Heart left ventricle (tissue), 13 donors: Measurements from ENCODE around the gene PTX4.

Source experiments
- POLR2A ChIP-seq, 2 donors: fragments of 450-650 bp; IDR thresholded peaks; one replicate each; pipeline ENCODE4 v1.6.1; 2017; ENCODE audit warnings: antibody characterized with exemption in 2 of 2, mild to moderate bottlenecking in 2 of 2, moderate library complexity in 2 of 2
- TF ChIP-seq, protein P1 (sequence below), 12 donors: fragments of 200-600 bp; sonication (generic) in 4 of 12; IDR thresholded peaks; one replicate each; pipeline versions ENCODE4 v1.5.0 to v1.8.0; 2018 to 2022; ENCODE audit warnings: antibody characterized with exemption in 12 of 12, mild to moderate bottlenecking in 5 of 12
- donor health status: ischemic (EF 13 %, LVEDD 7.1; RV severe dilation, severe dysfunction).
- donor health status: DM: no; HTN: yes; CAD: no.
- donor health status: DM: no; HTN: no; CAD: no.
- donor health status: ischemic (EF 25% LVEDD 6.9; RV normal size, moderate dysfunction).
- donor health status: ischemic (EF 25% LVEDD 5.7; RV mildly dilated, moderate dysfunction).
- donor health status: ischemic (EF 35%, LVEDD 5.7; RV mildly dilated, moderate dysfunction).
- donor health status: nonischemic (EF 11% LVEDD 7.7; RV severe dilation, severe dysfunction).
- donor health status: DM: yes; HTN: yes; CAD: no.
- donor health status: PGD.
- donor health status: ischemic (EF 29% LVEDD 5.4; RV normal size, mild dysfunction).
- donor health status: nonischemic (EF 23%, LVEDD 6.1; RV moderate dilation, normal function).

DNA sequence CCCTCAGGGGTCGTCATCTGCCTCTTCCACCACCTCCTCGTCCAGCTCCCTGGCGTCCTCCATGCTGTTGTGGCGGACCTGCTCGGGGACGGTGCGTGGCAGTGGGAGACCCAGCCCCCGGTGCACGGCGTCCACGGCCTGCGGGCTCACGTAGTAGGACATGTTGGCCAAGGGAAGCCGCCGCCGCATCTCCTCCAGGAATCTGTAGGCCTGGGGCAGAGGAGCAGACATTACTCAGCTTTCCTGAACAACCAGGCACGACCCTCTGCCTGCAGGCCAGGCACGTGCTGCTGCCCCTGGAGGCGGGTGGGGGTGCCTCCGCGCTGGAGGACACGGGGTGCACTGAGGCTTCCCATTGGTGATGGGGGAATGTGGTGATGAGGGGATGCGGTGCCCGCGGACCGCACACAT lies 22.2 kb upstream of the PTX4 start:
- TF ChIP-seq, protein P1, sequence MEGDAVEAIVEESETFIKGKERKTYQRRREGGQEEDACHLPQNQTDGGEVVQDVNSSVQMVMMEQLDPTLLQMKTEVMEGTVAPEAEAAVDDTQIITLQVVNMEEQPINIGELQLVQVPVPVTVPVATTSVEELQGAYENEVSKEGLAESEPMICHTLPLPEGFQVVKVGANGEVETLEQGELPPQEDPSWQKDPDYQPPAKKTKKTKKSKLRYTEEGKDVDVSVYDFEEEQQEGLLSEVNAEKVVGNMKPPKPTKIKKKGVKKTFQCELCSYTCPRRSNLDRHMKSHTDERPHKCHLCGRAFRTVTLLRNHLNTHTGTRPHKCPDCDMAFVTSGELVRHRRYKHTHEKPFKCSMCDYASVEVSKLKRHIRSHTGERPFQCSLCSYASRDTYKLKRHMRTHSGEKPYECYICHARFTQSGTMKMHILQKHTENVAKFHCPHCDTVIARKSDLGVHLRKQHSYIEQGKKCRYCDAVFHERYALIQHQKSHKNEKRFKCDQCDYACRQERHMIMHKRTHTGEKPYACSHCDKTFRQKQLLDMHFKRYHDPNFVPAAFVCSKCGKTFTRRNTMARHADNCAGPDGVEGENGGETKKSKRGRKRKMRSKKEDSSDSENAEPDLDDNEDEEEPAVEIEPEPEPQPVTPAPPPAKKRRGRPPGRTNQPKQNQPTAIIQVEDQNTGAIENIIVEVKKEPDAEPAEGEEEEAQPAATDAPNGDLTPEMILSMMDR (IDR thresholded peaks at IDR 0.05), result no peak
- TF ChIP-seq POLR2A (IDR thresholded peaks at IDR 0.05), result no peak
